Breast epithelium (tissue), 4 donors: ENCODE measurements around the gene NRCAM. TPM values are rescaled to one million over a fixed set of nuclear protein-coding genes. Genes with fewer than 3 reads are reported as not detected.

ENCODE experiments used
- DNase-seq, 2 donors: peaks; one replicate each; pipeline ENCODE4 v3.0.0-alpha.2; 2019; ENCODE audit warnings: low spot score in 2 of 2
- H3K27ac ChIP-seq, 2 donors: fragments of 200-600 bp; sonication (generic) in 1 of 2; one replicate each; pipeline ENCODE4 v1.5.1; 2016 to 2019; ENCODE audit warnings: mild to moderate bottlenecking in 1 of 2
- H3K27me3 ChIP-seq, 2 donors: fragments of 200-600 bp; sonication (generic) in 1 of 2; one replicate each; pipeline versions ENCODE4 v1.5.1 to v1.6.0; 2017 to 2019; ENCODE audit warnings: control low read depth in 1 of 2, mild to moderate bottlenecking in 1 of 2
- H3K36me3 ChIP-seq: fragments of 200-600 bp; one replicate; pipeline ENCODE4 v1.5.1; 2019
- H3K4me1 ChIP-seq, 2 donors: fragments of 200-600 bp; sonication (generic); one replicate each; pipeline ENCODE4 v1.5.1; 2016 to 2019; ENCODE audit warnings: control low read depth in 1 of 2
- H3K4me3 ChIP-seq, 3 donors: fragments of 200-600 bp; sonication (generic); 1 replicate in 2 of 3; 2 replicates in 1 of 3; pipeline ENCODE4 v1.5.1; 2016 to 2019; ENCODE audit warnings: mild to moderate bottlenecking in 3 of 3, moderate library complexity in 2 of 3
- H3K9me3 ChIP-seq, 2 donors: fragments of 200-600 bp; sonication (generic) in 1 of 2; one replicate each; pipeline ENCODE4 v1.5.1; 2016 to 2019; ENCODE audit warnings: control low read depth in 1 of 2
- POLR2A ChIP-seq: fragments of 450-650 bp; IDR thresholded peaks from one replicate; pipeline ENCODE4 v1.6.1; 2016; ENCODE audit warnings: antibody characterized with exemption, mild to moderate bottlenecking, moderate library complexity
- POLR2AphosphoS5 ChIP-seq, 3 donors: sonication (generic); formaldehyde crosslinking; IDR thresholded peaks; one replicate each; pipeline ENCODE4 v1.6.1; 2017; ENCODE audit warnings: antibody characterized with exemption in 3 of 3
- intact Hi-C: fragments of 100-400 bp; cut with DNase I; formaldehyde crosslinking; loops from one replicate; pipeline ENCODE4 v1.15.1; 2023; ENCODE audit warnings: low total_unique reads
- total RNA-seq, 3 donors: library from RNA; depleted of rRNA; stranded (reverse); fragments of >200 nt; gene quantifications; one replicate each; pipeline ENCODE4 v1.1.0, GENCODE V29; 2016
- TF ChIP-seq, protein P1 (sequence below), 3 donors: fragments of 450-650 bp; IDR thresholded peaks; one replicate each; pipeline ENCODE4 v1.5.1; 2016 to 2017; ENCODE audit warnings: antibody characterized with exemption in 3 of 3, mild to moderate bottlenecking in 3 of 3, moderate library complexity in 3 of 3

Gene NRCAM
- total RNA-seq, 3 donors from 2014 or later, result 3.3 to 62.4 (median 4.2) TPM

DNA sequence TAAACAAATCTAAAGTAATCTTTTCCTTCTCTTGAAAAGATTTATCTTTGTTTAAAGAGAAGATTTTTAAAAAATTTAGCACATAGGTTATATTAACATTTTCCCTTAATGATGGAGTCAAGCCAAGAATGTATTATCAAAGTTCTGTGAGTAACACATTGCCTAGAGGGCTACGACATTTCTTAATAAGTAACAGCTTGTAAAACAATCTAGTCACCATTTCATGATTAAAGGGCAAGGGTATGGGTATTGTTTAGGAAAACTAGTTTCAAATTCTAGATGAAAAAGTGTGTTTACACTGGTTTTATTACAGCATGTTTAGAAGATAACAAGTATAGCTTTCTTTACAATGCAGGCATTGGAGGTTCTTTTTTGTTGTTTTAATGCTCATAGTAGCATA lies 297.5 kb downstream of the NRCAM start:
- no peak for DNase-seq
- intact Hi-C loops, result no loop called here
- Histone ChIP-seq H3K27ac (no peak overlapping the region), H3K36me3 (no peaks in the 10 kb centered on the region), H3K27me3 (no peaks in the 10 kb centered on the region), H3K4me1 (no peaks in the 10 kb centered on the region), H3K9me3 (no peaks in the 10 kb centered on the region), H3K4me3 (no peak overlapping the region)
- TF ChIP-seq, protein P1, sequence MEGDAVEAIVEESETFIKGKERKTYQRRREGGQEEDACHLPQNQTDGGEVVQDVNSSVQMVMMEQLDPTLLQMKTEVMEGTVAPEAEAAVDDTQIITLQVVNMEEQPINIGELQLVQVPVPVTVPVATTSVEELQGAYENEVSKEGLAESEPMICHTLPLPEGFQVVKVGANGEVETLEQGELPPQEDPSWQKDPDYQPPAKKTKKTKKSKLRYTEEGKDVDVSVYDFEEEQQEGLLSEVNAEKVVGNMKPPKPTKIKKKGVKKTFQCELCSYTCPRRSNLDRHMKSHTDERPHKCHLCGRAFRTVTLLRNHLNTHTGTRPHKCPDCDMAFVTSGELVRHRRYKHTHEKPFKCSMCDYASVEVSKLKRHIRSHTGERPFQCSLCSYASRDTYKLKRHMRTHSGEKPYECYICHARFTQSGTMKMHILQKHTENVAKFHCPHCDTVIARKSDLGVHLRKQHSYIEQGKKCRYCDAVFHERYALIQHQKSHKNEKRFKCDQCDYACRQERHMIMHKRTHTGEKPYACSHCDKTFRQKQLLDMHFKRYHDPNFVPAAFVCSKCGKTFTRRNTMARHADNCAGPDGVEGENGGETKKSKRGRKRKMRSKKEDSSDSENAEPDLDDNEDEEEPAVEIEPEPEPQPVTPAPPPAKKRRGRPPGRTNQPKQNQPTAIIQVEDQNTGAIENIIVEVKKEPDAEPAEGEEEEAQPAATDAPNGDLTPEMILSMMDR (IDR thresholded peaks at IDR 0.05), result no peak
- no peak for TF ChIP-seq POLR2AphosphoS5 (IDR thresholded peaks at IDR 0.05)
- TF ChIP-seq POLR2A, result no peak

DNA sequence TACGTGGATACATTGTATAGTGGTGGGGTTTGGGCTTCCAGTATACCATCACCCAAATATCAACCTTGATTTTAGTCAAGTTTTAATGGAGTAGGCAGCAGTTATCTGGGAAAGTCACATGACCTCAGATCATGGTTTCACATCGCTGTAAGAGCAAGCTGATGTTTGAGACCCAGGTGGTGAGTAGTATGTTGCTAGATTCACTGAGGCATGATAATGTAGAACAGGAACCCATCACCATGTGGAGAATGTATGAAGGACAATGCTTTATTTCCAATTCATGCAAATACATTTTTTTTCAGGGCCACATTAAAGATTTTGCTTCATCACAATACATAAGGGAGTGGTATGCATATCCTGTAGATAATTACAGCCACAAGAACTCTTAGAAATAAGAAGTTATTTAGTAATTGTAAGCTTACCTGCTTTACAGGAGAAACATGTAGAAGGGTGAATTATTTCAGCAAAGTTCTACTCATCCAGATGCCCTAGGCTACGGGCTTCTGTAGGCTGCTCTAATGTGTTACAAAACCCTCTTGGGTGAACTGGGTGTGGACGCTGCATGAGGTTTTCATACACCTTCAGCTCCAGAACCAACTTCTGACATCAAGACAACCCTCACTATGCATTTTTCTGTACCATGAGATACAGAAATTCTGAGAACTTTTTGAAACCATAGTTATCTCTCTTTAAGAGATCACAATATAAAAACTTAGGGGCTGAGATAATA lies 298.5 kb downstream of the NRCAM start:
- TF ChIP-seq, protein P1 (IDR thresholded peaks at IDR 0.05), result no peak
- TF ChIP-seq POLR2AphosphoS5 (IDR thresholded peaks at IDR 0.05) (no peak), POLR2A (no peak)
- intact Hi-C loops, result no loop called here

DNA sequence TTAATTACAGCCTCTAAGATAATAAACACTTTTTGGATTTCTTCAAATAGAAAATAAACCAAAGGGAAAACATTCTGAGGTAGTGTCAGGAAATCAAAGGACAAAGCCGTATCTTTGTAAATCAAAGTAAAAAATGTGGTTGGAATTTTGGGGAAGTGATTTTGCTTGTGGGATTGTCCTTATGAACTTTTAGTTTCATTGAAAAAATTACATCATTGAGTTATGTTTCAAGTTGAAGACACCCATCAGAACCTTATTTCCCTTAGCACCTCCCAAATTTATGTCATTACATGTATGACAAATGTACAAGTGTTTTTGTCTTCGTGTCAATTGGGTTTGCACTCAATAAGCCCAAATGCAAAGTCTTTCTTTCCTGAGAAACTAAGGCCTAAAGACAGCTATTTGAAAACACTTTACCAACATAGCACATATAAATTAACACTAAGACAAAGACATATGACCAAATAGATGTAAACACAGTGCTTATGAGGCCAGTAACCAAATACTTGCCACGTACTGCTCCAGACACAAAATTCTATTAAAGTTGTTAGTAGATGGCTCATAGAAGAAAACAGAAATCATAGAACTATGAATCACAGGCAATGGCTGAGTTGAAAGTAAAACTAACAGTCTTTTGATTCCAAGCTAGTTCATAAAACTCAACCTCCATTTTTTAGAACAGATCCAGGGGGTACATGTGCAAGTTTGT lies 299.2 kb downstream of the NRCAM start:
- intact Hi-C loops, result no loop called here
- H3K27me3 ChIP-seq, result no peaks in the 10 kb centered on the region
- DNase-seq, result no peak
- H3K36me3 ChIP-seq, result no peaks in the 10 kb centered on the region
- no peaks in the 10 kb centered on the region for H3K4me1 ChIP-seq
- no peak overlapping the region for H3K4me3 ChIP-seq
- no peak overlapping the region for H3K27ac ChIP-seq
- TF ChIP-seq POLR2A, result no peak
- no peak for TF ChIP-seq POLR2AphosphoS5 (IDR thresholded peaks at IDR 0.05)
- TF ChIP-seq, protein P1 (IDR thresholded peaks at IDR 0.05), result no peak
- H3K9me3 ChIP-seq, result no peaks in the 10 kb centered on the region

More for the DNA sequence above, 298.5 kb downstream of the NRCAM start:
- H3K9me3 ChIP-seq, result no peaks in the 10 kb centered on the region
- no peaks in the 10 kb centered on the region for H3K36me3 ChIP-seq
- H3K27ac ChIP-seq, result no peak overlapping the region
- no peak overlapping the region for H3K4me3 ChIP-seq
- no peaks in the 10 kb centered on the region for H3K4me1 ChIP-seq
- DNase-seq, result no peak
- H3K27me3 ChIP-seq, result no peaks in the 10 kb centered on the region

DNA sequence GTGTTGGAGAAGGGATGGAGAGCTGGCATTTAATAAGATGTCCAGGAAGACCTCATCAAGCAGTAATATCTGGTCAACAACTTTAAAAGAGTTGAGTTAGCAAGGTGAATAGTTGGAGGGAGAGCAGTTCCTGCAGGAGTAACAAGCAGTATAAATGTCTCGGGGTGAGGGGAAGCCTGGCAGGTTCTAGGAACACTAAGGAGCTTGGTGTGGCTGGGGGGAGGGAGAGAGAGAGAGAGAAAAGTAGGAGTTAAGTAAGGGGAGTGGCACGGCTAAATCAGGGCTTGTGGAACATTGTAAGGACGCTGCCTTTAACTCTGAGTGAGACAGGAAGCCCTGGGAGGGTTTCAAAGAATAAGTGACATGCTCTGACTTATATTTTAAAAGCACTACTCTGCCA lies 304.0 kb downstream of the NRCAM start:
- Histone ChIP-seq H3K27me3 (no peaks in the 10 kb centered on the region), H3K36me3 (no peaks in the 10 kb centered on the region), H3K4me3 (no peak overlapping the region), H3K9me3 (no peaks in the 10 kb centered on the region), H3K4me1 (no peaks in the 10 kb centered on the region), H3K27ac (no peak overlapping the region)
- no peak for DNase-seq
- intact Hi-C loops, result no loop called here
- TF ChIP-seq POLR2AphosphoS5 (IDR thresholded peaks at IDR 0.05), result no peak
- no peak for TF ChIP-seq POLR2A
- TF ChIP-seq, protein P1 (IDR thresholded peaks at IDR 0.05), result no peak

DNA sequence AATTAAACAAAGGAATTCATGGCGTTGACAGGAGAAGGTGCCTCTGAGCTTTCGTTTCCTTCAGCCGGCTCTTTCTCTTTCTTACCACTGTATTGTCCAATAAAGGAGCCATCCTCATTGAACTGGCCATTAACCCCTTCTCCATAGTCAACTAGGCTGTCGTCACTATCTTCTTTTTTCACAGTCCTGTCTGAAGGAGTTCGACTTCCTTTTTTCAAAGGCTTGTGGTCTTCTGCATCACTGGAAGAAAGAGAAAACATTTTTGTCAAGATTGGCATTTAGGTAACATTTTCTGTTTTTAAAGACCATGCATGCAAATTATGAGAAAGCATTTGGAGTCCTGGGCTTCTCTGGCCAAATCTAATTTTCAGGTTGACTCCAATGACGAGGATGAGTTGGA lies 306.3 kb downstream of the NRCAM start:
- Histone ChIP-seq H3K4me1 (no peaks in the 10 kb centered on the region), H3K27me3 (no peaks in the 10 kb centered on the region), H3K4me3 (no peak overlapping the region), H3K27ac (no peak overlapping the region), H3K36me3 (no peaks in the 10 kb centered on the region), H3K9me3 (no peaks in the 10 kb centered on the region)
- intact Hi-C loops, result no loop called here
- no peak for DNase-seq
- TF ChIP-seq, protein P1 (IDR thresholded peaks at IDR 0.05), result no peak
- TF ChIP-seq POLR2A (no peak), POLR2AphosphoS5 (IDR thresholded peaks at IDR 0.05) (no peak)
